H1 (cell line): ENCODE data around the gene POU3F1. TPM values are rescaled to one million over a fixed set of nuclear protein-coding genes. Genes with fewer than 3 reads are reported as not detected.

ENCODE experiments used
- CTCF ChIA-PET: fragments of 300-600 bp; sonication (Branson Sonifier 250); formaldehyde crosslinking; loops from one replicate; lab custom pipeline; 2021; ENCODE audit not compliant: partially characterized antibody; lab: Charles Lee
- POLR2A ChIA-PET: fragments of 300-600 bp; sonication (Branson Sonifier 250); formaldehyde crosslinking; loops from one replicate; lab custom pipeline; 2021; ENCODE audit warnings: inconsistent platforms; ENCODE audit not compliant: partially characterized antibody; lab: Charles Lee
- DNase-seq, 2 experiments: peaks; one replicate each; pipeline versions ENCODE4 v3.0.0 to v3.0.0-alpha.2; 2010 to 2022; ENCODE audit warnings: low spot score in 2 of 2, low read depth in 1 of 2, mixed read lengths in 1 of 2
- FAIRE-seq: peaks from 2 replicates; lab custom pipeline; 2011; peaks lifted over from hg19 to GRCh38; lab: Jason Lieb, UNC
- H2AFZ ChIP-seq: 2 replicates; pipeline ENCODE4 v1.8.1; 2012; ENCODE audit warnings: low read length, inconsistent platforms
- H2AK5ac ChIP-seq: 2 replicates; pipeline ENCODE4 v1.6.1; 2013; ENCODE audit warnings: low read depth, low read length
- H2BK120ac ChIP-seq: replicated peaks from 2 replicates; pipeline ENCODE3; 2013; ENCODE audit warnings: low read depth, low read length, inconsistent platforms
- H2BK12ac ChIP-seq: 2 replicates; pipeline ENCODE4 v1.6.1; 2013; ENCODE audit warnings: low read depth, low read length
- H2BK15ac ChIP-seq: 2 replicates; pipeline ENCODE4 v1.6.1; 2013; ENCODE audit warnings: low read length
- H2BK20ac ChIP-seq: 2 replicates; pipeline ENCODE4 v1.6.1; 2013; ENCODE audit warnings: low read length
- H2BK5ac ChIP-seq: 2 replicates; pipeline ENCODE4 v1.6.1; 2013; ENCODE audit warnings: low read depth, low read length
- H3K14ac ChIP-seq: 2 replicates; pipeline ENCODE4 v1.6.1; 2013; ENCODE audit warnings: inconsistent platforms; ENCODE audit not compliant: insufficient read length
- H3K18ac ChIP-seq: 2 replicates; pipeline ENCODE4 v1.6.1; 2013; ENCODE audit warnings: low read length; ENCODE audit errors: extremely low read depth
- H3K23ac ChIP-seq: 2 replicates; pipeline ENCODE4 v1.6.1; 2013; ENCODE audit warnings: inconsistent platforms; ENCODE audit not compliant: insufficient read length
- H3K23me2 ChIP-seq: 2 replicates; pipeline ENCODE4 v1.6.1; 2013; ENCODE audit warnings: low read depth, low read length
- H3K27ac ChIP-seq: 2 replicates; pipeline ENCODE4 v1.6.1; 2011; ENCODE audit warnings: low read depth, low read length, inconsistent platforms
- H3K27me3 ChIP-seq, 4 experiments: replicated peaks in 1 of 4; 1 replicate in 1 of 4; 2 replicates in 3 of 4; pipeline versions ENCODE4 v1.6.1 to v1.8.1; 2011 to 2013; ENCODE audit warnings: low read length in 3 of 4, mild to moderate bottlenecking in 3 of 4, inconsistent platforms in 2 of 4, mixed read lengths in 2 of 4, moderate library complexity in 1 of 4; ENCODE audit not compliant: control insufficient read depth in 3 of 4, insufficient read depth in 3 of 4; ENCODE audit errors: extremely low read depth in 1 of 4
- H3K36me3 ChIP-seq, 4 experiments: 2 replicates each; pipeline versions ENCODE4 v1.6.1 to v1.8.1; 2011 to 2013; ENCODE audit warnings: mild to moderate bottlenecking in 4 of 4, low read length in 3 of 4, moderate library complexity in 2 of 4, control low read depth in 1 of 4, inconsistent platforms in 1 of 4; ENCODE audit not compliant: insufficient read depth in 4 of 4, control insufficient read depth in 2 of 4
- H3K4ac ChIP-seq: replicated peaks from 2 replicates; pipeline ENCODE3; 2013; ENCODE audit warnings: low read length, low read depth, mixed read lengths, inconsistent platforms; ENCODE audit not compliant: insufficient read length
- H3K4me1 ChIP-seq, 4 experiments: replicated peaks in 1 of 4; 1 replicate in 1 of 4; 2 replicates in 3 of 4; pipeline versions ENCODE4 v1.6.1 to v1.8.1; 2011 to 2013; ENCODE audit warnings: low read length in 3 of 4, inconsistent platforms in 2 of 4, mixed read lengths in 1 of 4; ENCODE audit not compliant: insufficient read depth in 4 of 4, control insufficient read depth in 3 of 4
- H3K4me2 ChIP-seq, 2 experiments: 2 replicates each; pipeline versions ENCODE4 v1.6.1 to v1.8.1; 2011 to 2013; ENCODE audit warnings: low read depth in 2 of 2, low read length in 2 of 2, control low read depth in 1 of 2, inconsistent platforms in 1 of 2, mild to moderate bottlenecking in 1 of 2; ENCODE audit not compliant: insufficient read depth in 1 of 2
- H3K4me3 ChIP-seq, 4 experiments: fragments of 200-600, 300-600 bp in 1 of 4; sonication (generic), shearing (Covaris generic), sonication (Bioruptor Twin) in 1 of 4; 2 replicates each; pipeline versions ENCODE4 v1.5.1 to v1.8.1; 2011 to 2016; ENCODE audit warnings: low read length in 4 of 4, low read depth in 3 of 4, control low read depth in 2 of 4, inconsistent platforms in 2 of 4, mild to moderate bottlenecking in 2 of 4, mixed read lengths in 1 of 4, moderate library complexity in 1 of 4; ENCODE audit not compliant: insufficient read depth in 2 of 4; ENCODE audit errors: extremely low read depth in 1 of 4
- H3K56ac ChIP-seq: replicated peaks from 2 replicates; pipeline ENCODE3; 2013; ENCODE audit warnings: low read depth, mild to moderate bottlenecking, mixed read lengths, low read length, inconsistent platforms; ENCODE audit not compliant: insufficient read length
- H3K79me1 ChIP-seq: 2 replicates; pipeline ENCODE4 v1.6.1; 2013; ENCODE audit warnings: low read depth, low read length, control low read depth
- H3K79me2 ChIP-seq, 2 experiments: 2 replicates each; pipeline versions ENCODE4 v1.6.1 to v1.8.1; 2012 to 2013; ENCODE audit warnings: low read length in 2 of 2, mild to moderate bottlenecking in 2 of 2, inconsistent platforms in 1 of 2; ENCODE audit not compliant: insufficient read depth in 2 of 2, control insufficient read depth in 1 of 2
- H3K9ac ChIP-seq, 4 experiments: replicated peaks in 1 of 4; 1 replicate in 1 of 4; 2 replicates in 3 of 4; pipeline versions ENCODE4 v1.6.1 to v1.8.1; 2011 to 2013; ENCODE audit warnings: low read depth in 3 of 4, low read length in 3 of 4, control low read depth in 2 of 4, mild to moderate bottlenecking in 2 of 4, moderate library complexity in 2 of 4, inconsistent platforms in 1 of 4; ENCODE audit errors: extremely low read depth in 1 of 4
- H3K9me3 ChIP-seq, 2 experiments: 2 replicates each; pipeline versions ENCODE4 v1.6.1 to v1.8.1; 2012 to 2013; ENCODE audit warnings: mild to moderate bottlenecking in 2 of 2, moderate library complexity in 2 of 2, control low read depth in 1 of 2, inconsistent platforms in 1 of 2, low read depth in 1 of 2, low read length in 1 of 2, mixed read lengths in 1 of 2; ENCODE audit not compliant: insufficient read depth in 2 of 2
- H4K20me1 ChIP-seq, 2 experiments: replicated peaks in 1 of 2; 2 replicates each; pipeline versions ENCODE3 to v1.8.1; 2011 to 2013; ENCODE audit warnings: inconsistent platforms in 2 of 2, low read length in 2 of 2, mild to moderate bottlenecking in 1 of 2; ENCODE audit not compliant: insufficient read depth in 2 of 2, control insufficient read depth in 1 of 2
- H4K5ac ChIP-seq: 2 replicates; pipeline ENCODE4 v1.6.1; 2013; ENCODE audit warnings: low read length, low read depth, mixed read lengths, inconsistent platforms; ENCODE audit not compliant: insufficient read length
- H4K8ac ChIP-seq: 2 replicates; pipeline ENCODE4 v1.8.0; 2013; ENCODE audit warnings: mild to moderate bottlenecking, moderate library complexity, low read length, inconsistent platforms; ENCODE audit not compliant: insufficient read depth; ENCODE audit errors: extremely low read depth
- H4K91ac ChIP-seq: replicated peaks from 2 replicates; pipeline ENCODE3; 2013; ENCODE audit warnings: low read length, mixed read lengths, inconsistent platforms; ENCODE audit not compliant: insufficient read length
- MAFK ChIP-seq: IDR thresholded peaks from 2 replicates; pipeline ENCODE4 v1.6.1; 2012; ENCODE audit warnings: low read depth, mild to moderate bottlenecking, improper control_type of control experiment, low read length
- WGBS, 2 experiments: shearing (Covaris generic) in 1 of 2; methylation state at CpG; one replicate each; pipeline versions ENCODE4 v1.1.6 to v1.1.7; 2013 to 2015; ENCODE audit warnings: low lambda C conversion rate in 2 of 2, mixed read lengths in 2 of 2, inconsistent platforms in 1 of 2, low coverage in 1 of 2, missing lambda C conversion rate in 1 of 2; ENCODE audit not compliant: insufficient replicate concordance in 2 of 2, insufficient coverage in 1 of 2, insufficient read length in 1 of 2; ENCODE audit errors: extremely low coverage in 1 of 2, missing lambda C conversion rate in 1 of 2; 5-methylcytosine and 5-hydroxymethylcytosine counted together
- polyA plus RNA-seq, 7 experiments: library from polyadenylated mRNA; depleted of rRNA in 3 of 7; stranded (reverse) in 5 of 7; unstranded in 2 of 7; fragments of >200 nt in 5 of 7; fragments of 200-250 nt in 2 of 7; gene quantifications; 1 replicate in 5 of 7; 2 replicates in 1 of 7; 4 replicates in 1 of 7; pipeline versions ENCODE4 v1.2.1 to v1.2.3, GENCODE V29; 2011 to 2013; ENCODE audit warnings: missing spikeins in 2 of 7, mixed read lengths in 2 of 7
- total RNA-seq: library from RNA; stranded (reverse); fragmentation: NEBNext Ultra II Directional; extraction: Animal tissue kit (Norgen Biotek cat#: 25700); gene quantifications from 2 replicates; pipeline ENCODE4 v1.2.1, GENCODE V29; 2021
- TF ChIP-seq, protein P1 (sequence below): IDR thresholded peaks from 2 replicates; pipeline ENCODE4 v1.6.1; 2012; ENCODE audit warnings: inconsistent platforms

POU3F1 gene
- total and polyA plus RNA-seq, 2 of the 8 experiments (the other 6 are each of a cell fraction or from before 2014, with no cell fraction given), result 4.2 to 10.8 TPM

DNA sequence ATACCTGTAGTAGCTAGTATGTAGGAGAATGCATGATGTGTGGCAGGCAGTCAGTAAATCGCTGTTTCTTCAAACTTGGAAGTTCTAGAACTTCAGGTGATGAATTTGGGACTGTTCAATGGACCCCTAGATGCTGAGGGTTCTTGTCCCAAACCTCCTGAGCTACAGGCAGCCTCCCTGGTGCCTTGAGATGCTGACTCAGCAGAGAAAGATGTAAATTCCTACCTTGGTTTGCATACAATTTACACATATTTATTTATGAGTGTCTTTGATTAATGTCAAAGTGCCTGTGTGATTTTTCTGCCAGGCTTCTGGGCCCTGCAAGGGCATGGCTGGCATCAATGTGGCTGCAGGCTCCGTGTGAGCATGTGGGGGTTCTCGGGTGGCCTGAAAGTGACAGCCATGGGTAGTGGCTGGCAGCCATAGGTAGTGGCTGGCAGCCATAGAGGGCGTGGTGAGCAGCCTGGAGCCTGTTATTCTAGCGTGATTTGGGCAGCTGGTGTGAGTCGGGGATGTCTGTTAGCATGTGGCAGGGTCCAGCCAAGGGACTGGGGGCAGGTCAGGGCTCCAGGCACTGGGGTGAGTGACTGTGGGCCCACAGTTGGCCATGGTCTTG lies 13.2 kb upstream of the POU3F1 start:
- peaks cover 0 to 3% of the 10 kb centered on the region in 2 experiments for H4K20me1 ChIP-seq
- POLR2A ChIA-PET, result interaction anchor here (1.0 to 2.6 kb wide), 3 partner anchors 9 to 42 kb away, joined by 3 to 9 read pairs (median 4); no protein-coding TSS in a partner anchor
- H2BK12ac ChIP-seq, result no peak overlapping the region
- H2BK20ac ChIP-seq, result no peak overlapping the region
- no peak overlapping the region for H3K4me3 ChIP-seq
- H2AK5ac ChIP-seq, result no peak overlapping the region
- no peak overlapping the region for H2BK120ac ChIP-seq
- FAIRE-seq (no peak), DNase-seq (no peak)
- no peak overlapping the region for H4K5ac ChIP-seq
- no peak overlapping the region for H2AFZ ChIP-seq
- no peaks in the 10 kb centered on the region for H3K36me3 ChIP-seq
- H3K14ac ChIP-seq, result no peak overlapping the region
- H2BK5ac ChIP-seq, result no peak overlapping the region
- H2BK15ac ChIP-seq, result no peak overlapping the region
- WGBS, 2 experiments, result 89% methylated on average over 6 of the region's 6 CpGs; no CpG with 5 or more reads in 1 of the 2 experiments
- peaks cover 0 to 2% of the 10 kb centered on the region in 2 experiments; a peak in 1 of 4 replicates for H3K79me2 ChIP-seq
- H4K8ac ChIP-seq, result no peak overlapping the region
- TF ChIP-seq MAFK, result peak; percentile 77
- TF ChIP-seq, protein P1, sequence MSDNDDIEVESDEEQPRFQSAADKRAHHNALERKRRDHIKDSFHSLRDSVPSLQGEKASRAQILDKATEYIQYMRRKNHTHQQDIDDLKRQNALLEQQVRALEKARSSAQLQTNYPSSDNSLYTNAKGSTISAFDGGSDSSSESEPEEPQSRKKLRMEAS, result no peak
- H3K4ac ChIP-seq, result no peak overlapping the region
- CTCF ChIA-PET, result interaction anchor here (0.5 to 18.0 kb wide), 8 partner anchors 9 to 443 kb away, joined by 3 to 212 read pairs (median 3); no protein-coding TSS in a partner anchor
- H3K27me3 ChIP-seq, result no peaks in the 10 kb centered on the region; a peak in 3 of 7 replicates
- H3K27ac ChIP-seq, result no peak overlapping the region
- H3K23me2 ChIP-seq, result no peaks in the 10 kb centered on the region
- H4K91ac ChIP-seq, result no peak overlapping the region
- H3K56ac ChIP-seq, result no peak overlapping the region
- peaks cover 4% of the 10 kb centered on the region; the same call in 1 of the 2 replicates for H3K79me1 ChIP-seq
- H3K4me2 ChIP-seq, result no peak overlapping the region
- no peak overlapping the region for H3K9ac ChIP-seq
- H3K4me1 ChIP-seq, result peaks cover 0 to 14% (median 10%) of the 10 kb centered on the region in 4 experiments; a peak in 6 of 7 replicates
- no peaks in the 10 kb centered on the region for H3K9me3 ChIP-seq
- H3K23ac ChIP-seq, result no peak overlapping the region
- H3K18ac ChIP-seq, result no peak overlapping the region
